Measurements from ENCODE around the gene SREK1IP1. TPM values are rescaled to one million over a fixed set of nuclear protein-coding genes. Genes with fewer than 3 reads are reported as not detected.

The SREK1IP1 gene
- total and polyA plus RNA-seq, 9 of the 15 experiments (the other 6 are each of a cell fraction or from before 2014, with no cell fraction given), result 6.9 to 45.2 (median 21.7) TPM

- no TSS peak for BruUV-seq (replicated peaks)
- intact Hi-C loops (cut with micrococcal nuclease), result no loop called here
- Histone ChIP-seq H3K4me3 (no peak overlapping the region), H3K9ac (ENCODE audit: insufficient read depth in 1 of 2, low read depth in 2 of 2, low read length in 2 of 2) (no peak overlapping the region), H3K4me1 (replicated peaks in 1 of 2; ENCODE audit: control insufficient read depth in 2 of 2, insufficient read depth in 2 of 2, low read length in 2 of 2) (no peaks in the 10 kb centered on the region), H2AFZ (ENCODE audit: low read depth, low read length) (no peak overlapping the region), H3K9me3 (replicated peaks; ENCODE audit: control insufficient read depth, insufficient read depth, low read depth, low read length) (no peaks in the 10 kb centered on the region), H3K4me2 (ENCODE audit: insufficient read depth, low read length) (no peak overlapping the region), H3K27me3 (ENCODE audit: control insufficient read depth in 2 of 2, insufficient read depth in 2 of 2, low read length in 2 of 2) (no peaks in the 10 kb centered on the region), H4K20me1 (replicated peaks; ENCODE audit: control insufficient read depth, insufficient read depth, low read length) (no peaks in the 10 kb centered on the region), H3K9me1 (ENCODE audit: control insufficient read depth, insufficient read depth, low read length) (no peaks in the 10 kb centered on the region), H3K79me2 (ENCODE audit: control insufficient read depth, insufficient read depth, low read length) (peaks cover 24% of the 10 kb centered on the region), H3K36me3 (ENCODE audit: control insufficient read depth, insufficient read depth, low read length) (peaks cover 16% of the 10 kb centered on the region), H3K27ac (ENCODE audit: extremely low read depth, low read depth, low read length) (no peak overlapping the region)
- POLR2A ChIA-PET, result interaction anchor here (0.6 kb wide), 1 partner anchor 261 kb away, joined by 3 read pairs; no protein-coding TSS in a partner anchor
- no peak for ATAC-seq
- DNase-seq (ENCODE audit: extremely low read depth in 1 of 4, low spot score in 3 of 4), result no peak
- CTCF ChIA-PET (ENCODE audit: low intra/inter-chr PET ratio), result no interaction called here
- in situ Hi-C loops (cut with MboI), result loop anchor here (5.0 to 25.0 kb wide), 2 partner anchors 143 to 538 kb away; no protein-coding TSS in a partner anchor
- 60% methylated on average over 1 of the region's 1 CpG for WGBS (ENCODE audit: insufficient coverage, low coverage, missing lambda C conversion rate)
- TF ChIP-seq ZNF707 (CRISPR knock-in tag; conservative IDR thresholded peaks at IDR 0.05), result no peak
- no peak for TF ChIP-seq TCF7 (IDR thresholded peaks at IDR 0.05; ENCODE audit: borderline replicate concordance)
- no peak for TF ChIP-seq RERE (CRISPR knock-in tag; IDR thresholded peaks at IDR 0.05; ENCODE audit: borderline replicate concordance)
- TF ChIP-seq AFF4 (CRISPR knock-in tag; IDR thresholded peaks at IDR 0.05), result no peak
- no peak for TF ChIP-seq CHD4 (IDR thresholded peaks at IDR 0.05; ENCODE audit: insufficient read depth, insufficient replicate concordance, low read depth, low read length, poor library complexity, severe bottlenecking)
- no peak for TF ChIP-seq GTF2E2 (tag; IDR thresholded peaks at IDR 0.05)
- TF ChIP-seq, protein P1, sequence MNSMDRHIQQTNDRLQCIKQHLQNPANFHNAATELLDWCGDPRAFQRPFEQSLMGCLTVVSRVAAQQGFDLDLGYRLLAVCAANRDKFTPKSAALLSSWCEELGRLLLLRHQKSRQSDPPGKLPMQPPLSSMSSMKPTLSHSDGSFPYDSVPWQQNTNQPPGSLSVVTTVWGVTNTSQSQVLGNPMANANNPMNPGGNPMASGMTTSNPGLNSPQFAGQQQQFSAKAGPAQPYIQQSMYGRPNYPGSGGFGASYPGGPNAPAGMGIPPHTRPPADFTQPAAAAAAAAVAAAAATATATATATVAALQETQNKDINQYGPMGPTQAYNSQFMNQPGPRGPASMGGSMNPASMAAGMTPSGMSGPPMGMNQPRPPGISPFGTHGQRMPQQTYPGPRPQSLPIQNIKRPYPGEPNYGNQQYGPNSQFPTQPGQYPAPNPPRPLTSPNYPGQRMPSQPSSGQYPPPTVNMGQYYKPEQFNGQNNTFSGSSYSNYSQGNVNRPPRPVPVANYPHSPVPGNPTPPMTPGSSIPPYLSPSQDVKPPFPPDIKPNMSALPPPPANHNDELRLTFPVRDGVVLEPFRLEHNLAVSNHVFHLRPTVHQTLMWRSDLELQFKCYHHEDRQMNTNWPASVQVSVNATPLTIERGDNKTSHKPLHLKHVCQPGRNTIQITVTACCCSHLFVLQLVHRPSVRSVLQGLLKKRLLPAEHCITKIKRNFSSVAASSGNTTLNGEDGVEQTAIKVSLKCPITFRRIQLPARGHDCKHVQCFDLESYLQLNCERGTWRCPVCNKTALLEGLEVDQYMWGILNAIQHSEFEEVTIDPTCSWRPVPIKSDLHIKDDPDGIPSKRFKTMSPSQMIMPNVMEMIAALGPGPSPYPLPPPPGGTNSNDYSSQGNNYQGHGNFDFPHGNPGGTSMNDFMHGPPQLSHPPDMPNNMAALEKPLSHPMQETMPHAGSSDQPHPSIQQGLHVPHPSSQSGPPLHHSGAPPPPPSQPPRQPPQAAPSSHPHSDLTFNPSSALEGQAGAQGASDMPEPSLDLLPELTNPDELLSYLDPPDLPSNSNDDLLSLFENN (IDR thresholded peaks at IDR 0.05; ENCODE audit: low read depth in 2 of 2, low read length in 2 of 2), result no peak
- no peak for TF ChIP-seq NFATC3 (IDR thresholded peaks at IDR 0.05)
- no peak for TF ChIP-seq KLF10 (CRISPR knock-in tag; IDR thresholded peaks at IDR 0.05)
- FAIRE-seq, result no peak
These were observed 6.8 kb upstream of the SREK1IP1 start for GRCh38 chr5:64775291-64775690.
